Measurements from ENCODE around the gene GPR26.

Gene GPR26

GRCh38 chr10:123706236-123706635 lies 40.1 kb downstream of the GPR26 start:
- DNase-seq (ENCODE audit: low spot score): no peak
- in situ Hi-C loops (cut with MboI; ENCODE audit: low sequenced_read_pairs, unreplicated experiment): no loop called here

GRCh38 chr10:123715546-123715945 lies 49.4 kb downstream of the GPR26 start:
- no peak for DNase-seq (ENCODE audit: low spot score)
- TF ChIP-seq CTCF (IDR thresholded peaks at IDR 0.05; ENCODE audit: borderline replicate concordance, control extremely low read depth, extremely low read depth, insufficient read depth, missing control alignments): no peak
- in situ Hi-C loops (cut with MboI; ENCODE audit: low sequenced_read_pairs, unreplicated experiment): no loop called here

More at GRCh38 chr10:123706236-123706635, 40.1 kb downstream of the GPR26 start:
- no peak for TF ChIP-seq CTCF (IDR thresholded peaks at IDR 0.05; ENCODE audit: borderline replicate concordance, control extremely low read depth, extremely low read depth, insufficient read depth, missing control alignments)

GRCh38 chr10:123717336-123717735 lies 51.2 kb downstream of the GPR26 start:
- in situ Hi-C loops (cut with MboI; ENCODE audit: low sequenced_read_pairs, unreplicated experiment): no loop called here
- no peak for DNase-seq (ENCODE audit: low spot score)
- no peak for TF ChIP-seq CTCF (IDR thresholded peaks at IDR 0.05; ENCODE audit: borderline replicate concordance, control extremely low read depth, extremely low read depth, insufficient read depth, missing control alignments)

- in situ Hi-C loops (cut with MboI; ENCODE audit: low sequenced_read_pairs, unreplicated experiment): no loop called here
Observed at GRCh38 chr10:123718544-123719060, 52.4 kb downstream of the GPR26 start.

GRCh38 chr10:123720536-123720935 lies 54.4 kb downstream of the GPR26 start:
- TF ChIP-seq CTCF (IDR thresholded peaks at IDR 0.05; ENCODE audit: borderline replicate concordance, control extremely low read depth, extremely low read depth, insufficient read depth, missing control alignments): no peak
- DNase-seq (ENCODE audit: low spot score): no peak
- in situ Hi-C loops (cut with MboI; ENCODE audit: low sequenced_read_pairs, unreplicated experiment): no loop called here

More at GRCh38 chr10:123718544-123719060, 52.4 kb downstream of the GPR26 start:
- TF ChIP-seq CTCF (IDR thresholded peaks at IDR 0.05; ENCODE audit: borderline replicate concordance, control extremely low read depth, extremely low read depth, insufficient read depth, missing control alignments): no peak
- DNase-seq (ENCODE audit: low spot score): no peak

GRCh38 chr10:123721441-123722049 lies 55.4 kb downstream of the GPR26 start:
- TF ChIP-seq CTCF (IDR thresholded peaks at IDR 0.05; ENCODE audit: borderline replicate concordance, control extremely low read depth, extremely low read depth, insufficient read depth, missing control alignments): no peak
- in situ Hi-C loops (cut with MboI; ENCODE audit: low sequenced_read_pairs, unreplicated experiment): no loop called here
- DNase-seq (ENCODE audit: low spot score): no peak

All from GM13976 (cell line).